GM19455 (cell line): ENCODE measurements around the gene GYPC.
"Not testable (repeated sequence)": the region's sequence is repeated elsewhere in the genome, so short reads cannot be mapped to it uniquely, and the experiment has no call there.

Experiments
- ATAC-seq: cut with Tn5 transposase; IDR thresholded peaks from one replicate; pipeline ENCODE4 v1.9.1; 2021; ENCODE audit not compliant: unreplicated experiment

GYPC gene

GRCh38 chr2:126668254-126668653 is 12.3 kb downstream of the GYPC start:
- no peak for ATAC-seq

GRCh38 chr2:126669772-126670171 is 13.8 kb downstream of the GYPC start:
- ATAC-seq, result no peak

DNA sequence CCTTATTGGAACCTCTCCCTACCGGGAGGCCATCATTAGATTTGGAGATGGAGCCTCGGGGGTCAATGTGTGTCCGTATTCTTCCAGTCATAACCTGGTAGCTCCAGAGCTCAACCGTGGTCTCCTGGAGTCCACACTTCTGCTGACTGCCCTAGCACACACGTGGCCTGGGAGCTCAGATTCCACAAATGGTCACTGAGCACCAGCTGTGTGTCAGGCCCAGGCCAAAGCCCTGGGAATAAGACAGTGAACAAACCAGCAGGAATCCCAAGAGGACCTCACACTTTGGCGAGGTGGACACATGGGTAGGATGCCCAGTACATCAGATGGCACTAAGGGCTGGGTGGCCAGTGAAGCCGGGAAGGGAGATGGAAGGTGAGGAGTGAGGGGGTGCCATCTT is 15.5 kb downstream of the GYPC start:
- no peak for ATAC-seq

DNA sequence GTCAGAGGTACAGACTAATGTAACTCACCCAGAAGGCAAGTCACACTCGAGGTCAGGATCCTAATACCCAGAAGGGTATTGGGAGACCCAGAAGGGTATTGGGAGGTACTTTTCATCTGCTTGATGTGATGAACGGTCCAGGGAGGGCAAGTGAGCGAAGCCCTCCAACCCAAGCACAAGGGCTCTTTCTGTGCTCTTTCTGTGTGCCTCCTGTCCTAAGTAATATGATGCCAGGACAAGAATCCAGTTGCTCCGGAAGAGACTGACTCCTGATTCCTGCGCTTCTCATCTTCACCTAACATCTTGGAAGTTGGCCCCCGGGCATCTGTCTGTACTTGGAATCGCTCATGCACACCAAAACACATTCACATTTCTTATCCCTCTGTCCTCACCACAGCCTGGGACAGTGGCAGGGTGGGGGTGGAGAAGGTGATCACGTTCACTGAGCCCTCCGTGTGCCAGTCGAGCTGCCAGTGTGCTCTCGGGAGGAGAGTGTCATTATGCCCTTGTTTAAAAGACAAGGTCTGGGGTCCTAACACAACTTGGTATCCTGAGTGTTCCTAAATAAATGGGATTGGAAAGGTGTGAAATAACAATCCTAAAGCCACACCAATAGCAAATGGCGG is 17.1 kb downstream of the GYPC start:
- ATAC-seq, result no peak

GRCh38 chr2:126674075-126674744 is 18.3 kb downstream of the GYPC start:
- ATAC-seq, result no peak

GRCh38 chr2:126675637-126676036 is 19.7 kb downstream of the GYPC start:
- ATAC-seq, result no peak

DNA sequence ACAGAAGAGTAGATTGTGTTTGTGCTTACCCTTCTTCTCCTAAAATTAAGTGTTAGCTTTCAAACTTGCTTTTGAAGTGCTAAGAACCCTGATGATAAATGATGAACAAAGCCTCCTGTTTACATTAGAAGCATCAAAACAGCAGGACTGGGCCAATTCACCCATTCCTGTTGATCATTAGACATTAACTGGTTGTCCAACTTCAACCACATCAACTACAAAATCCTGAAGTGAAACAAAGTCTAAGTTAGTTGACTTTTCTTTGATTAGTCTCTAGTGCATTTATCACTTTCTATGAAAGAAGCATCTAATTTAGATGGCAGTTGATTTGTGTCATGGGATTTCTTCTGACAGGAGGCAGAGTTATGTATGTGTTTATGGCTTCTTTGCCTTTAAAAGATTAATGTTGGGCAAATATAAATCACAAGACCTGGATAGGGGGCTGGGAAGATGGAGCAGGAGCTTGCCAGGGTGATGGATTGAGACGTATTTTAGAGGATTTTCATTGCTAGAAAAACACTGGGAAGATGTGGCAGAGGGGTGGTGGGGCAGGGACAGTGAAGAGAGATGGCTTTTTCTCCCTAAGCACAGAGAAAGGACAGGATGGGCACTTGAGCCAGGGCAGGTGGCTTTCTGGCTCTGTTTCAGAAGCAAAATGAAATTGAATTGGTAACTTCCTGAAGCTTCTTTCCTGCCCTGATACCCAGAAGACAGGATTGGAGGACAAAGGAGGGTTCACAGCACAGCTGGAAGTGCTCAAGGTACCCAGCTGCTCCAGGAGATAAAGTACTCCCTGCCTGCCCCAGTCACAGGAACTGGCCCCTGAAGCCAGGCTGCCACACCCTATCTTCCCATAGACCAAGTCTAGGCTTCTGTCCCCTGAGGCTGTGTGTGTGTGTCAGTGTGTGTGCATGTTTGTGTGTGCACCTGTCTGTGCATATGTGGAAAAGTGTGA is 20.5 kb downstream of the GYPC start:
- no peak for ATAC-seq

- no peak for ATAC-seq
Measured at GRCh38 chr2:126677176-126677538, 21.2 kb downstream of the GYPC start.

GRCh38 chr2:126678269-126679065 is 22.5 kb downstream of the GYPC start:
- ATAC-seq, result no peak

DNA sequence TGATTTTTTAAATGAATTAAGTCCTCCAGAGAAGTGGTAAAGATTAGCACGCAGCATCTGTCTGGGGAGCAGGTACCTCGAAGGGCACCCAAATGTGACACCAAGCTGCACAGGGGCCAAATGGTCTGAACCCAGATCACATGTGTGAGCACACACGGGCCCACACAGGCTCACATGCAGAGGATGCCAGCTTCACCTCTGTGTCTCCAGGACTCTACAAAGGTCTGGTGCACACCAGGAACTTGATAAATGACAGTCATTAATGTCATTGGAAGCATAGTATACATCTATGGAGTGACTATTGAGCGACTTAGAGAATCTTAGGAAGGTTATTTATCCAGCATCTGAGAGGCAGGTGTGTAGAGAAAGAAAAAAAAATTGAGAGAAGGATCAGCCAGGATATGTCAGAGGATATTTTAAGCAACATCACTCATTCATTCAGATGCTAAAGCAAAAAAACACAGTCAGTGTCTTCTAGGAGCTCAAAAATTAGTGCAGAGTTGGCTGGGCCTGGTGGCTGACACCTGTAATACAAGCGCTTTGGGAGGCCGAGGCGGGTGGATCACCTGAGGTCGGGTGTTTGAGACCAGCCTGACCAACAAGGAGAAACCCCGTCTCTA is 23.2 kb downstream of the GYPC start:
- ATAC-seq, result no peak

DNA sequence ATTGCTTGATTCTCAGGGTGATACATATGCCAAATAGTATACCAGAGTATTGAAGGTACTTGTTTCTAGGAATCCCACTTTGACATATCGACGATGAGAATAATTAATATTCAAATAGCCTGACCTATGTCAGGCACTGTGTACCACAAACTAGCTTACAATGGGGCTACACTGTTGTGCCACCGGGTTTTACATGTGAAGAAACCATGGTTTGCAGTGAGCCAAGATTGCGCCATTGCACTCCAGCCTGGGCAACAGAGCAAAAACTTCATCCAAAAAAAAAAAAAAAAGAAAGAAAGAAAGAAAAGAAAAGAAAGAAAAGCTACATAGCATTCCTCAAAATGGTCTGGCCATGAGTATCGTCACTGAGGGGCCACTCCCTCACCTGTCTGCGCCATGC is 25.5 kb downstream of the GYPC start:
- no peak for ATAC-seq

DNA sequence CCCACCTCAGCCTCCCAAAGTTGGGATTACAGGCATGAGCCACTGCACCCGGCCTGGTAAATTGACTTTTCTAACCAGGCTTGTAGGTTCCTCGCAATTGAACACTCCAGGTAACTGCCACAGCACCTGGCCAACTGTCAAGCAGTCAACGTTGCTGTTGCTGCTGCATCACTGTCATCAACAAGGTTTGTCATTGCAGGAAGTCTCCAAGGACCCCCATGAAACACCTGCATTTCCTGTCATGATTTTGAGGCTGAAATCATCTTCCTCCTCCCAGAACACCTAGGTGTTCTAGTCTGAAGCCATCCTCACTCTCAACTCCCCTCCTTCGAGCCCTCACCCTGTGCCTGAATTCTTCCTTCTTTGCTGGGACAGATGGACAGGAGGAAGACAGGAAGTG is 29.7 kb downstream of the GYPC start:
- no peak for ATAC-seq

GRCh38 chr2:126686286-126686685 is 30.3 kb downstream of the GYPC start:
- no peak for ATAC-seq

- no peak for ATAC-seq
Measured at GRCh38 chr2:126686841-126687485, 31.0 kb downstream of the GYPC start.

GRCh38 chr2:126687503-126687902 is 31.5 kb downstream of the GYPC start:
- no peak for ATAC-seq

DNA sequence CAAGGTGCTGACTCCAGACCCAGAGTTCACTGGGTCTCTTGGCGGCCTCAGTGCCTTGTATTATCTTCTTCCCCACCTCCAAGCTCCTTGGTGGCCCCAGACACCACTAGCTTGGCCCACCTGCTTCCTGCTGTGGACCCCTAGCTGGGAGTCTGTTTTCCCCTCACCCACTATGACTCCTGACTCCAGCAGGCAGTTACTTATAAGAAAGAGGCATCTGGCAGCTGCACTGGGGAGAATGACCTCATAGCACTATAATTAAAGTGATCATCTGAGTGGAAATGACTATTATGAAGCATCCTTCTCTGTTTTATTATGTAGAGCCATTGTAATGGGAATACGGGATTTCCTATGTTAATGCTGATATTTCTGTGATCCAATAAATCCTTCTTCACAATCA is 32.6 kb downstream of the GYPC start:
- ATAC-seq, result not testable (repeated sequence)

DNA sequence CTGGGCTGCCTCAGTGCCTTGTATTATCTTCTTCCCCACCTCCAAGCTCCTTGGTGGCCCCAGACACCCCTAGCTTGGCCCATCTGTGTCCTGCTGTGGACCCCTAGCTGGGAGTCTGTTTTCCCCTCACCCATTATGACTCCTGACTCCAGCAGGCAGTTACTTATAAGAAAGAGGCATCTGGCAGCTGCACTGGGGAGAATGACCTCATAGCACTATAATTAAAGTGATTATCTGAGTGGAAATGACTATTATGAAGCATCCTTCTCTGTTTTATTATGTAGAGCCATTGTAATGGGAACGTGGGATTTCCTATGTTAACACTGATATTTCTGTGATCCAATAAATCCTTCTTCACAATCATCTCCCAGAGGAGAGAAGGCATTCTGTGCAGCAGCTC is 36.3 kb downstream of the GYPC start:
- ATAC-seq, result not testable (repeated sequence)

- not testable (repeated sequence) for ATAC-seq
Measured at GRCh38 chr2:126692934-126693592, 37.1 kb downstream of the GYPC start.

- no peak for ATAC-seq
Measured at GRCh38 chr2:126696644-126697520, 40.9 kb downstream of the GYPC start.
